GM23248 (cell line): ENCODE measurements around the gene USP28. TPM values are rescaled to one million over a fixed set of nuclear protein-coding genes. Genes with fewer than 3 reads are reported as not detected.
A peak's percentile ranks its signal among the peaks of the same experiment; 100 is the strongest.

ENCODE experiments used
- DNase-seq: peaks from one replicate; pipeline ENCODE4 v3.0.0-alpha.2; 2015
- H2AFZ ChIP-seq: fragments of 200-600 bp; sonication (generic); 2 replicates; pipeline ENCODE4 v1.6.1; 2016; ENCODE audit warnings: antibody characterized with exemption
- H3F3A ChIP-seq: fragments of 200-600 bp; sonication (generic); 2 replicates; pipeline ENCODE4 v1.6.1; 2016; ENCODE audit warnings: mild to moderate bottlenecking, antibody characterized with exemption, mixed run types; ENCODE audit not compliant: insufficient read depth
- H3K27ac ChIP-seq: fragments of 200-600 bp; sonication (generic); 2 replicates; pipeline ENCODE4 v1.5.1; 2016; ENCODE audit warnings: mild to moderate bottlenecking
- H3K27me3 ChIP-seq: fragments of 200-600 bp; sonication (generic); replicated peaks from 2 replicates; pipeline ENCODE4 v1.6.1; 2016; ENCODE audit warnings: mild to moderate bottlenecking; ENCODE audit not compliant: insufficient read depth
- H3K36me3 ChIP-seq: fragments of 200-600 bp; sonication (generic); 2 replicates; pipeline ENCODE4 v1.6.1; 2016; ENCODE audit warnings: low read depth, mild to moderate bottlenecking
- H3K4me1 ChIP-seq: fragments of 200-600 bp; sonication (generic); 2 replicates; pipeline ENCODE4 v1.6.1; 2016; ENCODE audit warnings: mild to moderate bottlenecking; ENCODE audit not compliant: insufficient read depth
- H3K4me2 ChIP-seq: fragments of 200-600 bp; sonication (generic); one replicate; pipeline ENCODE4 v1.6.1; 2016; ENCODE audit warnings: mild to moderate bottlenecking; ENCODE audit not compliant: unreplicated experiment
- H3K4me3 ChIP-seq: fragments of 200-600 bp; sonication (generic); 2 replicates; pipeline ENCODE4 v1.5.1; 2016; ENCODE audit warnings: mild to moderate bottlenecking
- H3K79me2 ChIP-seq: fragments of 200-600 bp; sonication (generic); 2 replicates; pipeline ENCODE4 v1.6.1; 2016; ENCODE audit warnings: mild to moderate bottlenecking; ENCODE audit not compliant: insufficient read depth
- H3K9ac ChIP-seq: fragments of 200-600 bp; sonication (generic); 2 replicates; pipeline ENCODE4 v1.6.1; 2016; ENCODE audit warnings: mild to moderate bottlenecking
- H3K9me2 ChIP-seq: fragments of 200-600 bp; sonication (generic); 2 replicates; pipeline ENCODE4 v1.6.1; 2016; ENCODE audit warnings: mixed run types, mild to moderate bottlenecking, moderate library complexity; ENCODE audit not compliant: insufficient read depth
- H3K9me3 ChIP-seq: fragments of 200-600 bp; sonication (generic); one replicate; pipeline ENCODE4 v1.6.1; 2017; ENCODE audit warnings: low read depth
- H4K20me1 ChIP-seq: fragments of 200-600 bp; sonication (generic); 2 replicates; pipeline ENCODE4 v1.6.0; 2016; ENCODE audit not compliant: insufficient read depth
- EZH2 ChIP-seq: fragments of 200-600 bp; sonication (generic); IDR thresholded peaks from 2 replicates; pipeline ENCODE4 v1.6.1; 2018; ENCODE audit warnings: antibody characterized with exemption, mild to moderate bottlenecking; ENCODE audit not compliant: insufficient read depth, poor library complexity, severe bottlenecking
- EZH2phosphoT487 ChIP-seq: fragments of 200-600 bp; sonication (generic); IDR thresholded peaks from 2 replicates; pipeline ENCODE4 v1.6.1; 2018; ENCODE audit warnings: antibody characterized with exemption, moderate library complexity, mild to moderate bottlenecking, low read depth; ENCODE audit not compliant: insufficient read depth
- WGBS, 2 experiments: methylation state at CpG; one replicate each; pipeline ENCODE4 v1.1.6; 2015 to 2017; ENCODE audit warnings: low lambda C conversion rate in 2 of 2, low coverage in 1 of 2; ENCODE audit errors: missing lambda C conversion rate in 2 of 2; 5-methylcytosine and 5-hydroxymethylcytosine counted together
- in situ Hi-C: fragments of 300-500 bp; cut with MboI; formaldehyde crosslinking; loops from 2 replicates; pipeline ENCODE4 v1.15.0; 2020
- polyA plus RNA-seq: library from polyadenylated mRNA; unstranded; fragments of >200 nt; fragmentation: Nextera tagmentation; extraction: Ambion mirVana; gene quantifications from 2 replicates; pipeline ENCODE4 v1.2.1, GENCODE V29; 2016
- total RNA-seq: library from RNA; depleted of rRNA; stranded (reverse); fragments of >200 nt; shearing (Covaris generic); gene quantifications from 2 replicates; pipeline ENCODE4 v1.2.3, GENCODE V29; 2014

Gene USP28
- total and polyA plus RNA-seq, 2 experiments from 2014 or later: 17.1 to 25.1 TPM

DNA sequence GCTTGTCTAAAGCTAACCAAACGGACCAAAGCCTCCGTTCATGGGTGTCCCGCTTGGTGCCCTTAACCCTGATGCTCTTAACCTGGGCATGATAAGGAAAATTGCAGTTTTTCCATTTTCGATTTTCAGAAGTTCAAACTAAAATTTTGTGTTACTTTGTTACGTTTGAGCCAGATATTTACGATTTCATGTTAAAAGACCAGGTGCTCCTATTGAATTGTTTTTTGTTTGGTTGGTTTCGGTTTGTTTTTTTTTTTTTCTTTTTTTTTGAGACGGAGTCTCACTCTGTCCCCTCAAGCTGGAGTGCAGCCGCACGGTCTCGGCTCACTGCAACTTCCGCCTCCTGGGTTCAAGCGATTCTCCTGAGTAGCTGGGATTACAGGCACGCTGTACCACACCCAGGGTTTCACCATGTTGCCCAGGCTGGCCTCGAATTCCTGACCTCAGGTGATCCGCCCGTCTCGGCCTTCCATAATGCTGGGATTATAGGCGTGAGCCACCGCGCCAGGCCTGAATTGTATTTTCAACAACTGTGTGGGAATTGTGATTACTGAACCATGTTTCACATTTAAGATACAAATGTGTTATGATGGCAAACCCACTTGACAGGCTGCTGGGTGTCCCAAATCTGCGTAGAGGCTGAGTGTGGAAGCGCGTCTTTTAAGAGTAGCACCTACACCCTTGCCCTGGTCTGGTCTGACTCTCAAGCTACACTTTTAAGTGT, 864 bp upstream of the USP28 start:
- H3K9me2 ChIP-seq: no peaks in the 10 kb centered on the region
- H3K4me1 ChIP-seq: peaks cover 10% of the 10 kb centered on the region
- H3K36me3 ChIP-seq: no peaks in the 10 kb centered on the region
- no peak for DNase-seq
- H2AFZ ChIP-seq: peak overlapping the region; percentile 97
- in situ Hi-C loops: no loop called here
- peak overlapping the region; percentile 91 for H3K27ac ChIP-seq
- H3K9ac ChIP-seq: peak overlapping the region; percentile 89
- no peaks in the 10 kb centered on the region; the same call in 1 of the 2 replicates for H3K79me2 ChIP-seq
- peak overlapping the region; percentile 86 for H3K4me3 ChIP-seq
- no peak for TF ChIP-seq EZH2
- TF ChIP-seq EZH2phosphoT487: no peak
- no peaks in the 10 kb centered on the region; the same call in 1 of the 2 replicates for H3F3A ChIP-seq
- WGBS, 2 experiments: 81% methylated on average over 20 to 24 of the region's 24 CpGs
- H3K4me2 ChIP-seq: peak overlapping the region; percentile 98
- no peaks in the 10 kb centered on the region for H3K27me3 ChIP-seq
- H3K9me3 ChIP-seq: no peaks in the 10 kb centered on the region
- H4K20me1 ChIP-seq: no peaks in the 10 kb centered on the region

DNA sequence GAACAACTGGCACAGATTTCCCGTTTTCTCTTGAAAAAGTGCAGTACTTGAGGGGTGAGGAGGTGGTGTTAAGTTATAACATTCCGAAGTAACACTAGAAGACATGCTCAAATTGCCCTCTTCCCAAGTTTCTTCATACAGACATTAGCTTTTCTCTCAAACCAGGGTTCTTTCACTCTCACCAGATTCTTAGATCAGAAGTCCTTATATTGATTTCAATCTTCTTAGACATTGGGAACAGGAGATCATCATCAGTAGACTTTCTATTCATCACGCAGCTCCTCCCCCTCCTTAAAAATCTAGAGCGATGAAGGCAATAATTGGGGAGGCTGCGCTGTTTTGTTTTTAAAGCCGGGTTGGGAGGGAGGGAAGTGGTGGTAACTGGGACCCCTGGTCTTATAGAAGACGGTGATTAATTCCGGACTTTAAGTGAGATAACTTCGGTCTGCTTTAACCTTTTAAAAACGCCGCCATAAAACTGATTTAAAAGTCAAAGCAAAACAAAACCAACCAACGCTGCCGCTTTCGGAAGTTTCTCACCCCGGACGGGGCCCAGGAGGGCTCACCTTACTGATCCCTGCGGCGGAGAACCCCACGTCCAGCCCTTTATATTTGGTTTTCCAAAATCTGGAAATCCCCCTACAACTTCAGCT, 665 bp downstream of the USP28 start:
- Histone ChIP-seq H3K79me2 (no peaks in the 10 kb centered on the region; the same call in 1 of the 2 replicates), H3K27ac (peak overlapping the region; percentile 28; the same call in 1 of the 2 replicates), H3K9me3 (no peaks in the 10 kb centered on the region), H3F3A (no peaks in the 10 kb centered on the region; the same call in 1 of the 2 replicates), H3K4me3 (peak overlapping the region; percentile 91), H3K4me1 (peaks cover 10% of the 10 kb centered on the region), H3K36me3 (no peaks in the 10 kb centered on the region), H4K20me1 (no peaks in the 10 kb centered on the region), H3K4me2 (peak overlapping the region; percentile 71), H3K9me2 (no peaks in the 10 kb centered on the region), H3K9ac (peak overlapping the region; percentile 83), H2AFZ (peak overlapping the region; percentile 94), H3K27me3 (no peaks in the 10 kb centered on the region)
- DNase-seq: peak; percentile 51
- in situ Hi-C loops: no loop called here
- 1 to 3% methylated on average over 19 of the region's 19 CpGs for WGBS, 2 experiments
- TF ChIP-seq EZH2 (no peak), EZH2phosphoT487 (no peak)

DNA sequence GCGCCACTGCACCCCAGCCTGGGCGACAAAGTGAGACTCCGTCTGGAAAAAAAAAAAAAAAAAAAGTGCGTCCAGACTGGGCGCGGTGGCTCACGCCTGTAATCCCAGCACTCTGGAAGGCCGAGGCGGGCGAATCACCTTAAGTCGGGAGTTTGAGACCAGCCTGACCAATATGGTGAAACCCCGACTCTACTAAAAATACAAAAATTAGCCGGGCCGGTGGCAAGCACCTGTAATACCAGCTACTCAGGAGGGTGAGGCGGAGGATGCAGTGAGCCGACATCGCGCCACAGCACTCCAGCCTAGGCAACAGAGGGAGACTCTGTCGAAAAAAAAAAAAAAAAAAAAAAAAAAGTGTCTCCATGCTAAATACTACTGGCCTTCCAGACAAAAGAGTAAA, 1.3 kb downstream of the USP28 start:
- Histone ChIP-seq H3K79me2 (peaks cover 4% of the 10 kb centered on the region; the same call in 1 of the 2 replicates), H3K27ac (no peak overlapping the region), H4K20me1 (no peaks in the 10 kb centered on the region), H3K9ac (peak overlapping the region; percentile 83; the same call in 1 of the 2 replicates), H3K4me1 (peaks cover 10% of the 10 kb centered on the region), H3K27me3 (no peaks in the 10 kb centered on the region), H3F3A (no peaks in the 10 kb centered on the region; the same call in 1 of the 2 replicates), H2AFZ (peak overlapping the region; percentile 94), H3K9me3 (no peaks in the 10 kb centered on the region), H3K4me3 (peak overlapping the region; percentile 91), H3K36me3 (no peaks in the 10 kb centered on the region), H3K4me2 (peak overlapping the region; percentile 71), H3K9me2 (no peaks in the 10 kb centered on the region)
- in situ Hi-C loops: no loop called here
- TF ChIP-seq EZH2phosphoT487 (no peak), EZH2 (no peak)
- DNase-seq: no peak
- WGBS, 2 experiments: 92 to 94% methylated on average over 12 to 19 of the region's 19 CpGs

DNA sequence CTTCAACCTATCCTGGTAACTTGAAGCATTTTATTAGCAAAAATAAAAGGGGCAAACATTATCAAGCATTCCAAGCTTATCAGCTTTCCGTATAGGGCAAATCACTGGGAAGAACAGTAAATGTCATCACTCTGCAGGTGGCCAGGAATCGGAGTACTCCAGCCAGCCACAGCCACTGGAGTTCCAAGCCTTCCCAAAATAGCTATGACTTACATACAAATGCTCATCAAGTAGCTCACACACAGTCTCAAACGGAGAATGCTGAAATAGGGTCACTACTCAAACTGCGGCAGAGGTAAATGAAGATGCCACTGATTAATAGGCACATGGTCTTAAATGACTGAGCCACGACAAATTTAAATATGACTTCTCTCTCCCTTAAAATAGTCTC, 2.1 kb downstream of the USP28 start:
- no peak for DNase-seq
- in situ Hi-C loops: no loop called here
- Histone ChIP-seq H4K20me1 (no peaks in the 10 kb centered on the region), H3K79me2 (peaks cover 7% of the 10 kb centered on the region; the same call in 1 of the 2 replicates), H3K4me2 (no peak overlapping the region), H3F3A (no peaks in the 10 kb centered on the region; the same call in 1 of the 2 replicates), H3K4me1 (peaks cover 10% of the 10 kb centered on the region), H3K36me3 (no peaks in the 10 kb centered on the region), H3K9me3 (no peaks in the 10 kb centered on the region), H3K27me3 (no peaks in the 10 kb centered on the region), H2AFZ (no peak overlapping the region), H3K27ac (no peak overlapping the region), H3K4me3 (no peak overlapping the region), H3K9ac (no peak overlapping the region), H3K9me2 (no peaks in the 10 kb centered on the region)
- WGBS, 2 experiments: 72 to 77% methylated on average over 5 of the region's 5 CpGs
- TF ChIP-seq EZH2: no peak
- TF ChIP-seq EZH2phosphoT487: no peak
